SH-SY5Y (cell line): ENCODE results near the gene CDKN2AIP.

Experiments
- GATA2 ChIP-seq: IDR thresholded peaks from 2 replicates; pipeline ENCODE4 v1.6.1; 2011; ENCODE audit warnings: mild to moderate bottlenecking, low read depth, low read length
- GATA3 ChIP-seq: IDR thresholded peaks from 2 replicates; pipeline ENCODE4 v1.6.1; 2011; ENCODE audit warnings: low read depth, mild to moderate bottlenecking, low read length, moderate library complexity

CDKN2AIP gene

DNA sequence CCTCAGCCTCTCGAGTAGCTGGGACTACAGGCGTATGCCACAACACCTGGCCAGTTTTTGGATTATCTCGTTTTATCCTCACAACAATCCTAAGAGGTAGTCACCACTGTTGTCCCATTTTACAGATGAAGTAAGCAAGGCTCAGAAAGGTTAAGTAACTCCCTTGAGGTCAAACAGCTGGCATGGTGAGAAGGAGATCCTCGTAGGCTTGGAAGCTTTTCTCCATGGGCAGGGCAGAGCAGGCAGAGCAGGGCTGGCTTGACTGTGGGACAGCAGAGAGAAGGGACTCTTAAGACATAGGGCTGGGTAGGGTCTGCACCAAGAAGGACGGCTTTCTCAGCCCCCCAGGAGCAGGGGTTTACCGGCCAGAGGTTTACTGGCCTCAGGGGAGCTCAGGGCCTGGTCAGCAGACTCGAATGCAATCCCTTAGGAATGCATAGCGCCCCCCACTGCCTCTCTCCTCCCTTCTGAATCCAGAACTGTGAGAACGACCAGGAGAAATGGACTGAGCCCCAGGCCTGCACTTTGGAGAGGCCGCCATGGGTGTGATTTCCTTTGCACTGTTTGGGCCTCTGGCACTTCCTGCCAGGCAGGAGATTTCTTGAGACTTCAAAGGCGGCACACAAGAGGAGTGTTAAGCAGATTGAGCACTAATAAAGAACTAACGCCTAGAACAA, 14.0 kb upstream of the CDKN2AIP start:
- TF ChIP-seq GATA3 = no peak
- no peak for TF ChIP-seq GATA2

DNA sequence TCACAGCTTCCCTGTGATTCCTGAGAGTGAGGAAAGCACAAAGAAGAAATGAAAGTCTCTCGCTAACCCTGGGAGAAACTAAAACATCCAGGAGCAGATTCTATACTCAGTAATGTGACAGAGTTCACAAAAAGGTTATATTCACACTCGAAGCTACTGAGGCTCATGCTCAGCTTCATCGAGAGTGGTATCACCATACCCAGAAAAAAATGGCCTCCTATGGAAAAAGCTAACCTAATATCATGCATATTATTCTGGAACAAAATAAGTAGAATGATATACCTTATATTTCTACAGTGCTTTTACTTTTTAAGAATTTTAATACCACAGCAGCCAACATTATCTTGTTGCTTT, 13.5 kb upstream of the CDKN2AIP start:
- TF ChIP-seq GATA3 = no peak
- no peak for TF ChIP-seq GATA2

DNA sequence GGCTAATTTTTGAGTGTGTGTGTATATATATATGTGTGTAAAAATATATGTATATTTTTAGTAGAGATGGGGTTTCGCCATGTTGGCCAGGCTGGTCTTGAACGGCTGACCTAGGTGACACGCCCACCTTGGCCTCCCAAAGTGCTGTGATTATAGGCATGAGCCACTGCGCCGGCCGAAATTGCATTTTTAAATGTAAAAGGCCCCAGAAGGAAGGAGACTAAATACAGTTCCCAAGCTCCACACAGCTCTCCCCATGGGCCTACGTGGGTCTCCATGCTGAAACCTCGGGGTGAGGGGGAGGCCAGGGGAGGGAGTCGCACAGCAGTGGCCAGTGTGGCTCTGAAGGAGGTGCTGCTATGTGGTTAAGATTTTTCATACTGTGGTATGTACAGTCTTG, 12.8 kb upstream of the CDKN2AIP start:
- TF ChIP-seq GATA2 (no peak), GATA3 (no peak)

DNA sequence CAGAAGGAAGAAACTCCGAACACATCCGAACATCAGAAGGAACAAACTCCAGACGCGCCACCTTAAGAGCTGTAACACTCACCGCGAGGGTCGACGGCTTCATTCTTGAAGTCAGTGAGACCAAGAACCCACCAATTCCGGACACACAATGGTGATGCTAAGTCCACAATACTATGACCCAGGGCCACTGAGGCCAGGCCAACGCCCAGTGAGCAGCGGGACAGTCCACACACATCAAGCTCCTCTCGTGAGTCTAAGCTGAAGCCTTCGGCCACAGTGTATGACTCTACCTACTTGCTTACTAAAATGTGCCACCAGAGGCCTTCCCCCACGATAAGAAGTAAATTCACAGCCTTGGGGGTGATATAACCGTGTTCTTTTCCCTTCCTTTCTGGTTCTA, 10.2 kb upstream of the CDKN2AIP start:
- TF ChIP-seq GATA3 (no peak), GATA2 (no peak)

DNA sequence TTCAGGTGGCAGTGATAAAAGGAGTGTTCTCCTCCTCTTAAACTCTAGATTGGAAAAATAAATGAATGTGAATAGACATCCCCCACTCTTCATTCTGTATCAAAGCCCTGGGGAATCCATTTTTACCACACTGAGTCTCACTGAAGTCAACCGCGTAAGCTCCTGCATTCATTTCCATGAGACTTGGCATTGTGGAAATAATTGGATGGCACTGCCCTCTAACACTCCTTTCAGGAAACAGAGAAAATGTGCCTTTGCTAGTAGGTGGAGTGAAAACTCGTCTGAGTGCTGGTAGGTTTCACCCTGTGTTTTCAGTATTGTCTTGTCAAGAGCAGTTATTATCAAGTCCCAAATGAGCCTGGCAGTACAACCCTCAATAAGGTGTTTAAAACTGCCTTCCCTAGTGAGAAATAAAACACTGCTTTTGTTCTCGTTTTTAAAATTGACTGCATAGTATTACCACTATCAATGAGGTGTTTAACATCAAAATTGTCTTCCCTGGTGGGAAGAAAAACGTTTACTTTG, 9.7 kb upstream of the CDKN2AIP start:
- TF ChIP-seq GATA2 (no peak), GATA3 (no peak)

GRCh38 chr4:183435803-183436202, 8.6 kb upstream of the CDKN2AIP start:
- TF ChIP-seq GATA3 (no peak), GATA2 (no peak)

DNA sequence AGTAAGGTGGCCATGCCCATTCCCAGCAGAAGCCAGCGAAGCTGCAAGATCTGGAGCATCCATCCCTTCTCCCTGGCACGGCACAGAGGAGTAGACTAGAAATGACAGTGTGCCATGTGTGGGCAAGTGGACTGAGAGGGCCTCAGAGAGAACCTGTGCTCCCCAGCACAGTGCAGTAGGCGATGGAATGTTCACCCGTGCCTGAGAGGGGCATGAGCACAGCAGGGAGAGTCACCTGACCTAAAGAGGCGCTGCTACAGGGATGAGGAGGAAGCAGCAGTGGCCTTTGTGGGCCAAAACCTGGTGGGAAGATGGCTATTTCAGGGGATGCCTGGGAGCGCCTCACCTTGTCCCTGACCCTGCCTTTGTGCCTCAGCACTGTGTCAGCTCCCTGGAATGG, 8.0 kb upstream of the CDKN2AIP start:
- no peak for TF ChIP-seq GATA3
- no peak for TF ChIP-seq GATA2

DNA sequence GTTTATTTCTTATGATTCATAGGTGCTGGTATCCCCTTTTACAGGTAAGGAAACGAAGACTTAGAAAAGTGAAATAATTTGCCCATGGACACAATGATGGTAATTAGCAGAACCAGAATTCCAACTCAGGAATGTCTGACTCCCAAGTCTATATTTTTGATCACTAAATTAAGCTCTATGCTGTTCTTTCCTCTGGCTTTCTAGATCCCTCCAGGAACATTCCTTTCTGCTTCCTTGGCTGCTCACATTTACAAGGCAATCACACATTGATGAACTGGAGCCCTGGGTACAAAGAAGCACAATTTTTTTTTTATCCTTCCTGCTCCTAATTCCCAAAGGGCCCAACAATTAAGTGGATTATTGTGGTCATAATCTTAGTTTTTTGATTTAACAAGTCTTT, 7.0 kb upstream of the CDKN2AIP start:
- TF ChIP-seq GATA3 (no peak), GATA2 (no peak)

DNA sequence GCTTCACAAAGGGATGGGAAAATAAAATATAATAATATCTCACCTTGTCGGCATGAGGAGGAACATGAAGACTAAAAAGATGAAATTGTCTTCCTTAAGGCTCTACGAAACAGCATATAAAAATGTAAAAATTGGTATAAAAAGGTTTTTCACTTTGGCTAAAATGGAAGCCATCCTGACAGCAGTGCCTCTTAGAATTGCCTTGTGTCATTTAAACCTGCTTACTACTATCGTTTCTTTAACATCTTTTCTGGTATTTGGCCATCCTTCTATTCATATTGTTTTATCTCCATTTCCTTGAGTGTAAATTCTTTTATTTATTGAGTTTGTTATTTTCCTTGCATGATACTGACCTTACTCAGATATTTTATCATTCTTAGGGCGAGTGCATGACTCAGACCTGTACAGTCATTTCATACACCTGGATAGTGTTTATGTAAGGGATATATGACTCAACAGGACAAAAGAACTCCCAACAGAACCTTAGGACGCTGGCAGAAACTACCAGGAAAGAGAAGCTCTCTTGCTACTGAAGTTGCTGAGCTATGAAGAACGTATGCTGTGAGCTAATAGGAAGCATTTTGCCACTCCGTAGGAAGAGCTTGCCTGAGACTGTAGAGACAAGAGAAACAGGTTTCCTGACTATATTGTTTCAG, 5.8 kb upstream of the CDKN2AIP start:
- TF ChIP-seq GATA2 (no peak), GATA3 (no peak)

DNA sequence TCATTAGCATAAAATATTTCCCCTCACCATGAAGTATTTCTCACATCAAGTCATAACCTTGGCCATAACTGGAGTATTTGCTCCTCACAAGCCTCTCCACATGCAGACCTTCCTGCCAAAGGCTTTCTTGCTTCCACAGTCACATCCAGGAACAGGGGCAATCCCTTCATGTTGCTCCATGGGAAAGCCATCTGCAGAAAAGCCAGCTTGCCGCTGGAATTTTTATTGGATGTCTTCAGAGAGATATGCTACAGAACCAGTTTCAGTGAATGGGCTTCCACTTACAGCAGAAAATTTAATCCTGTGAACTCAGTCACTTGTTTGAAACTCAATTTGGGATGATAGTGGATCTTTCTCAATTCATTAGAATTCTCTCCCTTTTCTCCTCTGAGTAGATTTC, 3.2 kb upstream of the CDKN2AIP start:
- TF ChIP-seq GATA3 = no peak
- TF ChIP-seq GATA2 = no peak

- TF ChIP-seq GATA3 = no peak
- TF ChIP-seq GATA2 = no peak
These were observed 702 bp upstream of the CDKN2AIP start for GRCh38 chr4:183443655-183444213.

- TF ChIP-seq GATA3 = no peak
- TF ChIP-seq GATA2 = 0 out of 2 replicates have a peak, but pooled peaks have one; percentile 11
These were observed 627 bp downstream of the CDKN2AIP start for GRCh38 chr4:183445097-183445428.

DNA sequence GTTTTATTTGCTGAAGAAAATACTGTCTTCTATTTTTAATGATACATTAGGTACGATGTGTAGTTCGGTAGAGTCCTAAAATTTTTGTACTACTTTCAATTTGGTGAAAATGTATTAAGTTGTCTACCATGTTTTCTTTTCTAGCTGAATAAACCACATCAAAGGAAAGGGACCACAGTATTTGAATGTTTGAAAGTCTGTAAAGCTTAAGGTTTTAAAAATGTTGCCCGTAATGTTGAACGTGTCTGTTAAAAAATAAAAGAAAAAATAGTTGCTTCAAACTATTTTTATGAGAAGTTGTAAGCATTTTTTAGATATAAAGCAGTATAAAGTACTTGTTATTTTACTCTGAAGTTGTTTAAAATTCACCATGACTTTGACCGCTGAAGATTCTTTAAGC, 3.2 kb downstream of the CDKN2AIP start:
- no peak for TF ChIP-seq GATA3
- no peak for TF ChIP-seq GATA2

GRCh38 chr4:183448436-183448835, 4.0 kb downstream of the CDKN2AIP start:
- no peak for TF ChIP-seq GATA2
- no peak for TF ChIP-seq GATA3
